Measurements from ENCODE around the gene RNF144A.

DNA sequence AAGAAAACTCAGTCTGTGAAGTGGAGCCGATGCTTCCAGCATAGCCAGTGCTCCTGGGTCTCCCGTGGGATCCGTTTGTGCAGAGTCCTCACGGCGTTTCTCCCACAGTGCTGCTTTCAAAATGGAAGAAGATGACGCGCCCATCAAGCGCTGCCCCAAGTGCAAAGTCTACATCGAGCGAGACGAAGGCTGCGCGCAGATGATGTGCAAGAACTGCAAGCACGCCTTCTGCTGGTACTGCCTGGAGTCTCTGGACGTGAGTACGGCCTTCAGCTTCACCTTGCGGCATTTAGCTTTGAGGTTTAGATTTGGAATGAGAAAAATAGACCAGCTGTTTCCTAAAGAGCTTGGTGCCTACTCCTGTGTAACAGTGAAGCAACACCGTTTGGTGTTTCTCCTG, 107.0 kb downstream of the RNF144A start:
- TF ChIP-seq, protein P1, sequence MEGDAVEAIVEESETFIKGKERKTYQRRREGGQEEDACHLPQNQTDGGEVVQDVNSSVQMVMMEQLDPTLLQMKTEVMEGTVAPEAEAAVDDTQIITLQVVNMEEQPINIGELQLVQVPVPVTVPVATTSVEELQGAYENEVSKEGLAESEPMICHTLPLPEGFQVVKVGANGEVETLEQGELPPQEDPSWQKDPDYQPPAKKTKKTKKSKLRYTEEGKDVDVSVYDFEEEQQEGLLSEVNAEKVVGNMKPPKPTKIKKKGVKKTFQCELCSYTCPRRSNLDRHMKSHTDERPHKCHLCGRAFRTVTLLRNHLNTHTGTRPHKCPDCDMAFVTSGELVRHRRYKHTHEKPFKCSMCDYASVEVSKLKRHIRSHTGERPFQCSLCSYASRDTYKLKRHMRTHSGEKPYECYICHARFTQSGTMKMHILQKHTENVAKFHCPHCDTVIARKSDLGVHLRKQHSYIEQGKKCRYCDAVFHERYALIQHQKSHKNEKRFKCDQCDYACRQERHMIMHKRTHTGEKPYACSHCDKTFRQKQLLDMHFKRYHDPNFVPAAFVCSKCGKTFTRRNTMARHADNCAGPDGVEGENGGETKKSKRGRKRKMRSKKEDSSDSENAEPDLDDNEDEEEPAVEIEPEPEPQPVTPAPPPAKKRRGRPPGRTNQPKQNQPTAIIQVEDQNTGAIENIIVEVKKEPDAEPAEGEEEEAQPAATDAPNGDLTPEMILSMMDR (IDR thresholded peaks at IDR 0.05), result no peak
- TF ChIP-seq ZFX (IDR thresholded peaks at IDR 0.05; ENCODE audit: borderline replicate concordance), result no peak
